ENCODE results near the gene CSNK1G3.
"Not testable (repeated sequence)": the region's sequence is repeated elsewhere in the genome, so short reads cannot be mapped to it uniquely, and the experiment has no call there.

Gene CSNK1G3

GRCh38 chr5:123610665-123611405 lies 98.9 kb downstream of the CSNK1G3 start:
- DNase-seq (ENCODE audit: low spot score), result peak; percentile 25
- in situ Hi-C loops (cut with MboI; ENCODE audit: low sequenced_read_pairs, unreplicated experiment), result loop anchor here (25.0 kb wide), 2 partner anchors 199 to 1099 kb away; partner anchors contain the start of gene CEP120
- peak; percentile 77 for TF ChIP-seq CTCF (IDR thresholded peaks at IDR 0.05; ENCODE audit: borderline replicate concordance, control extremely low read depth, extremely low read depth, insufficient read depth, missing control alignments)

GRCh38 chr5:123611406-123611709 lies 99.4 kb downstream of the CSNK1G3 start:
- in situ Hi-C loops (cut with MboI; ENCODE audit: low sequenced_read_pairs, unreplicated experiment), result loop anchor here (25.0 kb wide), 2 partner anchors 199 to 1099 kb away; partner anchors contain the start of gene CEP120
- no peak for DNase-seq (ENCODE audit: low spot score)
- no peak for TF ChIP-seq CTCF (IDR thresholded peaks at IDR 0.05; ENCODE audit: borderline replicate concordance, control extremely low read depth, extremely low read depth, insufficient read depth, missing control alignments)

GRCh38 chr5:123617561-123617960 lies 105.6 kb downstream of the CSNK1G3 start:
- in situ Hi-C loops (cut with MboI; ENCODE audit: low sequenced_read_pairs, unreplicated experiment), result loop anchor here (25.0 kb wide), 2 partner anchors 205 to 1105 kb away; partner anchors contain the start of gene CEP120
- no peak for TF ChIP-seq CTCF (IDR thresholded peaks at IDR 0.05; ENCODE audit: borderline replicate concordance, control extremely low read depth, extremely low read depth, insufficient read depth, missing control alignments)
- no peak for DNase-seq (ENCODE audit: low spot score)

GRCh38 chr5:123626051-123626450 lies 114.1 kb downstream of the CSNK1G3 start:
- TF ChIP-seq CTCF (IDR thresholded peaks at IDR 0.05; ENCODE audit: borderline replicate concordance, control extremely low read depth, extremely low read depth, insufficient read depth, missing control alignments), result no peak
- in situ Hi-C loops (cut with MboI; ENCODE audit: low sequenced_read_pairs, unreplicated experiment), result no loop called here
- DNase-seq (ENCODE audit: low spot score), result no peak

- TF ChIP-seq CTCF (IDR thresholded peaks at IDR 0.05; ENCODE audit: borderline replicate concordance, control extremely low read depth, extremely low read depth, insufficient read depth, missing control alignments), result no peak
- no peak for DNase-seq (ENCODE audit: low spot score)
- in situ Hi-C loops (cut with MboI; ENCODE audit: low sequenced_read_pairs, unreplicated experiment), result no loop called here
These were observed 117.0 kb downstream of the CSNK1G3 start for GRCh38 chr5:123628860-123629544.

GRCh38 chr5:123636006-123636405 lies 124.0 kb downstream of the CSNK1G3 start:
- TF ChIP-seq CTCF (IDR thresholded peaks at IDR 0.05; ENCODE audit: borderline replicate concordance, control extremely low read depth, extremely low read depth, insufficient read depth, missing control alignments), result no peak
- no peak for DNase-seq (ENCODE audit: low spot score)
- in situ Hi-C loops (cut with MboI; ENCODE audit: low sequenced_read_pairs, unreplicated experiment), result no loop called here

GRCh38 chr5:123637028-123637427 lies 125.1 kb downstream of the CSNK1G3 start:
- in situ Hi-C loops (cut with MboI; ENCODE audit: low sequenced_read_pairs, unreplicated experiment); DNase-seq (ENCODE audit: low spot score): not testable (repeated sequence)

Data from GM13976 (cell line).